Duodenal mucosa (tissue), 2 donors: ENCODE data around the gene SNX12.

Source experiments
- H3K27ac ChIP-seq: one replicate; pipeline ENCODE4 v1.7.0; 2013; ENCODE audit warnings: low read depth, low read length
- H3K27me3 ChIP-seq, 2 donors: one replicate each; pipeline ENCODE4 v1.7.0; 2013; ENCODE audit warnings: low read length in 2 of 2, control low read depth in 1 of 2; ENCODE audit not compliant: insufficient read depth in 2 of 2, control insufficient read depth in 1 of 2
- H3K36me3 ChIP-seq, 2 donors: one replicate each; pipeline ENCODE4 v1.7.0; 2013; ENCODE audit warnings: low read length in 2 of 2, control low read depth in 1 of 2; ENCODE audit not compliant: insufficient read depth in 2 of 2, control insufficient read depth in 1 of 2
- H3K4me1 ChIP-seq, 2 donors: one replicate each; pipeline ENCODE4 v1.7.0; 2013; ENCODE audit warnings: low read length in 2 of 2, control low read depth in 1 of 2; ENCODE audit not compliant: insufficient read depth in 2 of 2, control insufficient read depth in 1 of 2
- H3K4me3 ChIP-seq, 2 donors: one replicate each; pipeline ENCODE4 v1.7.0; 2013; ENCODE audit warnings: low read length in 2 of 2, low read depth in 1 of 2
- H3K9ac ChIP-seq, 2 donors: one replicate each; pipeline ENCODE4 v1.7.0; 2013; ENCODE audit warnings: low read length in 2 of 2, low read depth in 1 of 2
- H3K9me3 ChIP-seq, 2 donors: one replicate each; pipeline ENCODE4 v1.7.0; 2013; ENCODE audit warnings: low read length in 2 of 2, control low read depth in 1 of 2; ENCODE audit not compliant: control insufficient read depth in 1 of 2

Gene SNX12

DNA sequence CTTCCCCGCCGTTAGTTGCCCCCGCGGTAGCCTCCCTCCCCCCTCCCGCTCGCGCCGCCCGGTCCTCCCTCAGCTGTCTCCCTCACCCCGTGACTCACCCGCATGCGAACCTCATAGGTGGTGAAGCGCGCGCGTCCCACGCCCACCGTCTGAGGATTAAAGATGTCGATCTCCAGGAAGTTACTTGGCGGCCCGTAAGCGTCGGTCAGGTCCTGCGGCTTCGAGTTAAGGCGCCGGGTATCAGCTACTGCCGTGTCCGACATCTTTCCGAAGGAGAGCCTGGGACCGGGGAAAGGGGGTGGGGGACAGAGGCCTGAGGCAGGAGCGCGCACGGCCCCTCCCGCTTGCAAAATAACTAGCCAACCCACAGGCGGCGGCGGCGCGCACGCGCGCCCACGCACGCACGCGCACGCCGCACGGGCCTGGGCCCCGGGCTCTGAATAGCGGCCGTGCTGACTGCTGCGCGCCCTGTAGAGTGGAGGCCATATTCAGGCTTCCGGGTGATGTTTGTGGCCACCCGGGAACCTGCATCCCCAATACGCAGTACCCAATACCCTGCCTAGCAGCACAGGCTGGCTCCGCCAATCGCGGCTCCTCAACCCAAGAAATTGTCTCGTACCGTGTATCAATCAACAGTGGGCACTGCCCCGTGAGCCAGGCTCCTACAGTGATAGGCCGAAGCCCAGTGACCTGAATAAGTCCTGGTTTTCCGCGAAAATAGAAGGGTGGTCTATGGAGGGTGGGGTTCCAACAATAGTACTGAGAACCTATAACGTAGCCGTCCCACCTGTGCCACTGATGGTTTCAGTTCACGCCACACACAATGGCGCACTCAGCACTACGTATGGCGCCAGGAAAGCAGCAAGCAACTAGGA is at the start of gene SNX12:
TSS of gene SNX12 (minus strand) at position 291 of the 875 bp plus-strand sequence. CDS start at position 263, 28 bp downstream.
- Histone ChIP-seq H3K4me1 (peaks cover 0 to 5% of the 10 kb centered on the region in 2 donors), H3K36me3 (no peaks in the 10 kb centered on the region), H3K4me3 (peak within 1 kb of the TSS; percentile 87 to 89), H3K27me3 (no peaks in the 10 kb centered on the region), H3K9me3 (no peaks in the 10 kb centered on the region), H3K9ac (peak within 1 kb of the TSS; percentile 65 to 89), H3K27ac (peak within 1 kb of the TSS; percentile 73)

DNA sequence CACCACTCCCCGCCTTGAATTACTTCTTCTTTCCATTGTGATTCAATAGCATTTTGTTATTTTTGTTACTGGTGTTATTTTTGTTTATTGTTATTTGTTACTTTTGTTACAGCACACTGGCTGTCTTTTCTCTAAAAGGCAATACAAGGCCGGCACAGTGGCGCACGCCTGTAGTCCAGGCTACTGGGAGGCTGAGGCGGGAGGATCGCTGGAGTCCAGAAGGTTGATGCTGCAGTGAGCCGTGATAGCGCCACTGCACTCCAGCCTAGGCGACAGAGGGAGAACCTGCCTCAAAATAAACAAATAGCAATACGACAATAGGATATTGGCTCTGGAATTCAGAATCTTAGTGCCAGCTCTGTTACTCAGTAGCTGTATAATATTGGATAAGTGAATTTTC is 49.2 kb upstream of the SNX12 start:
- Histone ChIP-seq H3K27me3 (no peaks in the 10 kb centered on the region), H3K4me1 (peaks cover 6 to 12% of the 10 kb centered on the region in 2 donors), H3K27ac (no peak overlapping the region), H3K9me3 (no peaks in the 10 kb centered on the region), H3K36me3 (peaks cover 14 to 16% of the 10 kb centered on the region in 2 donors), H3K4me3 (no peak overlapping the region), H3K9ac (no peak overlapping the region)

DNA sequence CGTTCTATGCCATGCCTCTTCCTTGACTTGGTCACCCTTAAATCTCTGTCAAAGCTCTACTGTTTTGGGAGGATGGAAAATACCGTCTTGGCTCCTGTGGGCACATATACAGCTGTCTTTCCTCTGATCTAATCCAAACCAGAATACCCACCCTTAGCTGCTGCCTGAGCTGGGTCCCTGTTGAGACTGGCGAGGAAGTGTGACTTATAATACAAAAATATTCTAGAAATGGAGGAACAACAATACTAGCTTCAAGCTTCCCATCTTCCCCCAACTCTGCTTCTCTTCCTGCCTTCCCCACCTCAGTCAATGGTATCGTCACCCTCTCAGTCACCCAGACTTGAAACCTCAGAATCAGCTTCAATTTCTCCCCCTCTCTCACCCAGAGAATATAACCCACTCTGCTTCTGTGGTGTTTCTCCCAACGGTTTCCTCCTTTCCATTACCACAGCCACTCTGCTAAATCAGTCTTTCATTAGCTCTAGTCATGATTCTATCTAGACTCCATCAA is 43.8 kb upstream of the SNX12 start:
- no peaks in the 10 kb centered on the region for H3K36me3 ChIP-seq
- no peaks in the 10 kb centered on the region for H3K27me3 ChIP-seq
- H3K4me1 ChIP-seq: peaks cover 0 to 11% of the 10 kb centered on the region in 2 donors
- H3K9me3 ChIP-seq: no peaks in the 10 kb centered on the region
- H3K4me3 ChIP-seq: peak overlapping the region; percentile 52 to 65
- peak overlapping the region; percentile 60 to 69 for H3K9ac ChIP-seq
- H3K27ac ChIP-seq: peak overlapping the region; percentile 39

DNA sequence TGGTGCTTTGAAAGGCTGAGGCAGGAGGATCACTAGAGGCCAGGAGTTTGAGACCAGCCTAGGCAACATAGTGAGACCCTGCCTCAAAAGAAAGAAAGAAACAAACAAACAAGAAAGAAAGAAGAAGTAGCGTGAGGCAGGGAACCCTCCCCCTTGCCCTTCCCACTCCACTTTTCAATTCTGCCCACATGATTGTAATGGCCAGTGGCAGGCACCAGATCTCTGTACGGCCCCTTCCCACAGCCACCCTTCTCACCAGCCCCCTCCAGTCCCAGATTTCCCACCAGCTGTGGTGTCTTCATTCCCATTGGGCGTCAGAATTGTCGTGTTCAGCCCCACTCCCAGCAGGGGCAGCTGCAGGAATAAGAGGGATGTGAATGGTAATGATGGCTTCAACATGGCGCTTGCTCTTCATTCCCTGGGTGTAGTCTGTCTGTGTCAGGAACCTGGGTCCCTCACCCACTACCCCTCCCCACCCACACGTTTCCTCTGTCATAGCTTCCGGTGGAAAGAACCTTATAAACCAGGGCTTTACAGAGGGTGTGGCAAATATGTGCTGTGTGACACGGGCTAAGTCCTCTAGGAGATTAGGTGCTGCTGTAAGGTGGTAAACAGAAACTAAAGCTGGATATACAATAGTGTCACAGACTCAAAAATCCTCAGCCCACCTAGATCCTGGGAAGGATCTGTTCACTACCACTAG is 43.2 kb upstream of the SNX12 start, which contains the start of gene IL2RG:
TSS of gene IL2RG (minus strand) at position 437 of the 703 bp plus-strand sequence. CDS start at position 399, 38 bp downstream.
- Histone ChIP-seq H3K27me3 (no peaks in the 10 kb centered on the region), H3K27ac (peak within 1 kb of the TSS; percentile 39), H3K9me3 (no peaks in the 10 kb centered on the region), H3K9ac (peak within 1 kb of the TSS; percentile 60 to 69), H3K4me3 (peak within 1 kb of the TSS; percentile 52 to 65), H3K4me1 (peaks cover 0 to 11% of the 10 kb centered on the region in 2 donors), H3K36me3 (no peaks in the 10 kb centered on the region)

DNA sequence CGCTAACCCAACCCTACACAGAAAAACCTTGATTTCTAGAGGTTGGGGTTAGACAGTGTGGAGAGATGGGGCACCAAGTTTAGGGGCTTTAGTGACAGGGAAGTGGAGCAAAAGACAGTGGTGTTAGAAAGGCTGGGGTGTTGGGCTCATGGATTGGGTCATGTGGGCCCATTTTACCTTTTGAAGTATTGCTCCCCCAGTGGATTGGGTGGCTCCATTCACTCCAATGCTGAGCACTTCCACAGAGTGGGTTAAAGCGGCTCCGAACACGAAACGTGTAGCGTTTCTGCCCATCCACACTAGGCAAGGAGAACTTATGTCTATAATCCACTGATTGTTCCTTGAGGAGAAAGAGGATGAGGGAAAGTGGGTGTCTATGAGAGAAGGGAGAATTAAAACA is 40.9 kb upstream of the SNX12 start:
- no peaks in the 10 kb centered on the region for H3K27me3 ChIP-seq
- peaks cover 7 to 18% of the 10 kb centered on the region in 2 donors for H3K4me1 ChIP-seq
- no peaks in the 10 kb centered on the region for H3K9me3 ChIP-seq
- no peak overlapping the region for H3K9ac ChIP-seq
- no peaks in the 10 kb centered on the region for H3K36me3 ChIP-seq
- no peak overlapping the region for H3K27ac ChIP-seq
- no peak overlapping the region for H3K4me3 ChIP-seq

DNA sequence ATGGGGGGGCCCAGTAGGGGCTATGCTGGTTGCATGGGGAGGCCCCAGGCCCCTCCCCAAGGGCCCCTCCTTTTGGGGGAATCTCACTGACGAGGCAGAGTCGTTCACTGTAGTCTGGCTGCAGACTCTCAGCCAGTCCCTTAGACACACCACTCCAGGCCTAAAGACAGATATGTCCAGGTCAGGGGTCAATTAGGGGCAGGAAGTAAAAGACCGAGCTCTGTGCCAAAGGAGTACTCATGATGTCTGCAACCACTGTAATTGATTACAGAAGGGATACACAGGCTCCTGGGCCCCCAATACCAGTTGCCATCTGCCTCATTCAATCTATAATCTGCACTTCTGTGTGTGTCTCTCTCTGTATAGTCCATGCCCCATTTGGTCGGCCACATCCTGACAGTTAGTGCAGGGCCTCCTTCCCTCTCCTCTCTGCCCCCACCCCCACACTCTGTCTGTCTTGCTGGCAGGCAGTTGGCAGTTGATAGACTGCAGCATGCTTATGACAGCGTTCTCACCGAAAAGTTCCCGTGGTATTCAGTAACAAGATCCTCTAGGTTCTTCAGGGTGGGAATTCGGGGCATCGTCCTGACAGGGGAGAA is 39.7 kb upstream of the SNX12 start:
- Histone ChIP-seq H3K27me3 (no peaks in the 10 kb centered on the region), H3K36me3 (no peaks in the 10 kb centered on the region), H3K9ac (no peak overlapping the region), H3K4me3 (no peak overlapping the region), H3K9me3 (no peaks in the 10 kb centered on the region), H3K4me1 (peaks cover 15 to 24% of the 10 kb centered on the region in 2 donors), H3K27ac (no peak overlapping the region)

DNA sequence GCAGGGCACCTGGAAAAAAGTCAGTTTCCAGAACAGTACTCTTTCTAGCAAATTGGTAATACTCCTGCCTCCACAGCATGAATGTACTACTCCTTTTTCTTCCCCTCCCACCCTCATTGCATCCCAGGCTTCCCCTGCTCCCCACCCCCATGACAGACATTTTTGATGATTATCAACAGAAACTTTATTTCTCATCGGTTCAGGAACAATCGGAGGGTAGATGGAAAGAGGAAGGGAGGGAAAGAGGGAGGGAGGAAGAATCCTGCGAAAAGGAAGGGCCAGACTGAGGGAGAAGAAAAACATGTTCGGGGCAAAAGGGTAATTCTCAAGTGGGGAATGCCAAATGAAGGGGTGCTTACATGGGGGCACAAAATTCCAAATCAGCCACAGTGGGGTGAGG is 39.1 kb upstream of the SNX12 start:
- peaks cover 15 to 23% of the 10 kb centered on the region in 2 donors for H3K4me1 ChIP-seq
- no peak overlapping the region for H3K9ac ChIP-seq
- no peak overlapping the region for H3K4me3 ChIP-seq
- H3K36me3 ChIP-seq: no peaks in the 10 kb centered on the region
- H3K9me3 ChIP-seq: no peaks in the 10 kb centered on the region
- no peak overlapping the region for H3K27ac ChIP-seq
- H3K27me3 ChIP-seq: no peaks in the 10 kb centered on the region

DNA sequence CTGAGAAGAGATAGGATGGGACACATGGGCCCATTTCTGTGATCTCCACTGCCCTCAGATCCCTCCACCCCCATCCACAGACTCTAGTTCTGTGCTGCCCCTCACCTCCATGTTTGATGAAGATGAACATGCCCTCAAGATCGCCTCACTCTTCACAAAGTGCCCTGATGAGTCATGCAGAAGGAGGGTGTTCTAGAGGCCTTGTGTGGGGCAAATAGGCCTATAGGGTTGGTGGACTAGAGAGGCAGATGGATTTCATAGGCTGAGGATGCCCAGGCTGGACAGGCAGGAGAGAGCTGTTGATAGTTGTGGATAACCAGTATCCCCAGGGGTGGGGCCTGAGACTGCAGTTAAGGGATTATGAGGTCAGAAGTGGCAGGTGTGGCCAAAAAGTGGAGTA is 38.3 kb upstream of the SNX12 start, which contains the start of gene CXorf65:
TSS of gene CXorf65 (minus strand) at position 314 of the 400 bp plus-strand sequence. CDS start at position 130, 184 bp downstream.
- peaks cover 0 to 3% of the 10 kb centered on the region in 2 donors for H3K36me3 ChIP-seq

DNA sequence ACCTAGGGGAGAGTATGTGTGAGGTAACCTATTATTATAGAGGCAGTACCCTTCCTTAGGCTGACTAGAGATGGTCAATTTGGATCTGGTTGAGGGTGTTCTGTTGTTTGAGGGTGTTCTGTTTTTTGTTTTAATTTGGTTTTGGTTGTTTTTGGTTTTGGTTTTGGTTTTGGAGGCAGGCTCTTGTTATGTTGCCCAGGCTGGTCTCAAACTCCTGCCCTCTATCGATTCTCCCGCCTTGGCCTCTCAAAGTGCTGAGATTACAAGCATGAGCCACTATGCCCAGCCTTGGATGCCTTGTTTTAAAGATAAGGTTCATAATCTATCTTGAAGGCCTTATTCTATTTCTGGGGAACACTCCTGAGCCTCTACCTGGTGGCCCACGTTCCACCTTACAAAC is 37.5 kb upstream of the SNX12 start:
- H3K9me3 ChIP-seq: no peaks in the 10 kb centered on the region
- peaks cover 13 to 15% of the 10 kb centered on the region in 2 donors for H3K4me1 ChIP-seq
- H3K27ac ChIP-seq: no peak overlapping the region
- H3K27me3 ChIP-seq: no peaks in the 10 kb centered on the region
- no peak overlapping the region for H3K9ac ChIP-seq
- peaks cover 0 to 3% of the 10 kb centered on the region in 2 donors for H3K36me3 ChIP-seq
- H3K4me3 ChIP-seq: no peak overlapping the region

More for the DNA sequence above, 38.3 kb upstream of the SNX12 start, which contains the start of gene CXorf65:
- no peaks in the 10 kb centered on the region for H3K27me3 ChIP-seq
- peaks cover 15 to 16% of the 10 kb centered on the region in 2 donors for H3K4me1 ChIP-seq
- H3K9ac ChIP-seq: no peak within 1 kb of the TSS
- H3K4me3 ChIP-seq: no peak within 1 kb of the TSS
- no peak within 1 kb of the TSS for H3K27ac ChIP-seq
- no peaks in the 10 kb centered on the region for H3K9me3 ChIP-seq
